ENCODE measurements around the gene ZBTB5.

- no peak for TF ChIP-seq CTCF (conservative IDR thresholded peaks at IDR 0.05; ENCODE audit: low read depth, low read length)
- no peak for TF ChIP-seq EZH2phosphoT487 (IDR thresholded peaks at IDR 0.05; ENCODE audit: borderline replicate concordance, low read length)
These were observed 43.3 kb downstream of the ZBTB5 start for GRCh38 chr9:37421914-37422288.

All from PC-3 (cell line).